GM20431 (cell line): ENCODE measurements around the gene EDNRB.
"Not testable (repeated sequence)": the region's sequence is repeated elsewhere in the genome, so short reads cannot be mapped to it uniquely, and the experiment has no call there.

Experiments
- in situ Hi-C: fragments of 300-500 bp; cut with MseI, MboI; formaldehyde crosslinking; loops from one replicate; pipeline ENCODE4 v1.15.0; 2020; ENCODE audit warnings: low sequenced_read_pairs; ENCODE audit not compliant: unreplicated experiment

Gene EDNRB

DNA sequence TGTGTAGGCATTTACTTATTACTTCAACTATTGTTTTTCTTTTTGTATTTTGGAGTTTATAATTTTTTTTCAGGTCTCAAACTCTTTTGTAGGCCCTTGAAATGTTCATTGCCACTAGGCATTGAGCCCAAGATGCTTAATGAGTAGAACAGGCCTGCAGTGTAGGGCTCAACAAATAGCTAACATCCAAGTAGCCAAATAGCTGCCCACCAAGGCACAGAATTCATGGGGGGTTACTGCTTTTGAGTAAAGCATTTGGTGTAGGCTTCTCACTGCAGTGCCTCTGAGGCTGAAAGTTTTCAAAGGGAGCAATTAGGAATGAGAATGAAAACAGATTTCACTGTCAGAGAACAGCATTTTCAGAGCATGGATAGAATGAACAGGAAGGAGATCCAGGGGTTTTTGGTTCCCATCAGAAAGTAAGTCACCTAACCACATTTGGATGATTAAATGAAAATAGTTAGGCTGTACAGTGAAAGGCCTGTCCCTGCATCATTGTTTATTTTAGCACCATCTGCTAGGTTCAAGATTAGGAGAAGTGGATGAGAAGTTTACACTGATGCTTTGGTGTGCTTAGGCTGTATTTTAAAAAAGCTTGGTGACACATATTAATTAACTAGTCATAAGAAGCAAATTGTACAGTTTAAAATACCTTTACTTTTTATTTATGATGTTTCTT is 61.0 kb downstream of the EDNRB start:
- in situ Hi-C loops, result no loop called here

DNA sequence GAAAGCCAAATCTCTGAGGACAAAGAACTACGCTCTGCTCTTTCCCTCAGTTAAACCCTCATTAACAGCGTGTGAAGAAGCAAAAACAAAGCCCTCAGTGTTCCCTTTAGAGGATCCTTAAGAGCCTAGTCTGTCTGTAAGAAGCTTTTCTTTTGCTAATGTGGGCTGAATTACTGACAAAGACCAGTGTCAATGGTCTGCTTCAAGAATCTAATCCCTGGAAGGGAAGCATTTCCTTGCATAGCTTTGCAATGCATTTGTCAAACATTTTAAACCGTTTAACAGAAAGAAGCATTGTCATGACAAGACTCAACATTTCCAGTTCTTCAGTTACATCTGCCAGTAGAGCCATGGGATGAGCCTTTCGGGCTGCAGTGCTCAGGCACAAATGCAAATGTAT is 64.9 kb downstream of the EDNRB start:
- in situ Hi-C loops, result no loop called here

DNA sequence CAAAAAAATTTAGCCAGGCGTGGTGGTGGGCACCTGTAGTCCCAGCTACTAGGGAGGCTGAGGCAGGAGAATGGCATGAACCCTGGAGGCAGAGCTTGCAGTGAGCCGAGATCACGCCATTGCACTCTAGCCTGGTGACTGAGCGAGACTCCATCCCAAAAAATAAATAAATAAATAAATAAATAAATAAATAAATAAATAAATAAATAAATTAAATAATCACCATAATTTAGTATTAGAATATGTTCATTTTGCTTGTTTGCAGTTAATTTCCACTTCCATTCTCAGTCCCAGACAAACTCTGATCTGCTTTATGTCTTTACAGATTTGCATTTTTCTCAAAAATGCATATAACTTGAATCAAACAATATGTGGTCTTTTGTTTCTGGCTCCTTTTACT is 70.6 kb downstream of the EDNRB start:
- in situ Hi-C loops, result not testable (repeated sequence)

DNA sequence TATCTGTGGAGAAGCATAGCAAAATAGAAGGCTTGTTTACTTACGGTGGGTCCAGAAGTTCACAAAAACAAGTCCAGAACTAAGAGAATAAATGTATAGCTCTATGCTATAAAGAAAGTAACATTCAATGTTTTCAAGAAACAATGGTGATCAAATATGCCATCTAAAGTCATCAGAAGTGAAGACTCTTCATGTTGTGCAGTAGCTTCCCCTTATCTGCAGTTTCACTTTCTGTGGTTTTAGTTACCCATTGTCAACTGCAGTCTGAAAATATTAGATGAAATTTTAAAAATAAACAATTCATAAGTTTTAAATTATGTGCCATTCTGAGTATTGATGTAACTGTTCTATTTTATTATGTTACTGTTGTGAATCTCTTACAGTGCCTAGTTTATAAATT is 72.5 kb downstream of the EDNRB start:
- in situ Hi-C loops, result no loop called here
